DMS79 treated with DMSO at 0.1 percent for 48 hours (cell line): ENCODE results near the gene JARID2.
"Not testable (repeated sequence)": the region's sequence is repeated elsewhere in the genome, so short reads cannot be mapped to it uniquely, and the experiment has no call there.

Experiments
- DNase-seq: peaks from one replicate; lab custom pipeline; 2025; lab: John Stamatoyannopoulos, UW

JARID2 gene

GRCh38 chr6:15401120-15401519, 155.3 kb downstream of the JARID2 start:
- no peak for DNase-seq

DNA sequence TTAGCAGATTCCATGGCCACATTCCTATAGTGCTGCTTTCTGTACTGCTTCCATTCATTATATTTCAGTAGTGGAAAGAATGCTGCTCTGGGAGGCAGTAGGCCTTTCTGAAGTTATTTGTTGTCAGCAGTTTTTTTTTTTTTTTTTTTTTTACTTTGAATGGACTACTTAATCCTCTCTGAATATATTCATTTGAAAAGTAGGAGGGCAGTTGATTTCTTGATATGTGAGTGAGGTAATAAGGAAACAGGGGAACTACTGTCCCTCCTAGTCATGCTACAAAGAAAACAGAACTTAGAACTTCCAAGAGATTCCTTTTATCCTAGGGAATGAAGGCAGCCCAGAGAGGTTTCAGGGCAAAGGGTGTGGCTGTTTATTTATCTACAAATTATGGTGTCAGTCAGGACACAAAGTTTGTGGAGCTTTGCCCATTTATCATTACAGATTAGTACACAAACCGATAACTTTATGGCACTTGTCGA, 155.9 kb downstream of the JARID2 start:
- DNase-seq = no peak

GRCh38 chr6:15402406-15403045, 156.7 kb downstream of the JARID2 start:
- DNase-seq = no peak

DNA sequence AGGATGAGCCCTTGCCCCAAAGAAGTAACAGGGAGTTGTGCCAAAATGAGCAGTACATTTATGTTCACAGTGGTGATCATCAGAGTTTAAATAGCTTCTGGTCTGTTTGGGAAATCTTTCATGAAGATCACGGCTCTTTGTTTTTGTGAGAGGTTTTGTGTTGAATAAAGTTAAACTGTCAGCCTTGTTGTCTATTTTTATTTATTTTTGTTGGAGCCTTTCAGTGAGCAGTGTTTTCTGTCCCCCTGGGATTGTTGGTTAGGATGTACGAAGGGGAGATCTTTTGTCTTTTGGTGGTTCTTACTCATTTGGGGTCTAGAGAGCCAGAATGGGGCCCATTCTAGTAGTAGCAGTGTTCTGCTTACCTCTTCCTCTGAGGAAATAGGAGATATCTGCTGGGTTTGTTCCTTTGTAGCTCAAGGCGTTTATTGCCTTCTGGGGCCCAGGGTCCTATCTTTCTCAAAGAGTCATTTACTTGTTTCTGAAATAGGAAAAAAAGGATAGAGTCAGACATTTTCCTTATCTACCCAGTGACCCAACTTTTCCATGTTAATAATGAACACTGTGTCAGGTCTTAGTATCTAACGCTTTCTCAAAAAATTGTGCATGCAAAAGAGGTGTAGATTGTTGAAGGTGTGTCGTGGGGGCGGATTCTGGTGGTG, 157.4 kb downstream of the JARID2 start:
- no peak for DNase-seq

- no peak for DNase-seq
These were observed 158.8 kb downstream of the JARID2 start for GRCh38 chr6:15404685-15404980.

GRCh38 chr6:15405129-15406068, 159.5 kb downstream of the JARID2 start:
- no peak for DNase-seq

- no peak for DNase-seq
These were observed 160.6 kb downstream of the JARID2 start for GRCh38 chr6:15406452-15406851.

DNA sequence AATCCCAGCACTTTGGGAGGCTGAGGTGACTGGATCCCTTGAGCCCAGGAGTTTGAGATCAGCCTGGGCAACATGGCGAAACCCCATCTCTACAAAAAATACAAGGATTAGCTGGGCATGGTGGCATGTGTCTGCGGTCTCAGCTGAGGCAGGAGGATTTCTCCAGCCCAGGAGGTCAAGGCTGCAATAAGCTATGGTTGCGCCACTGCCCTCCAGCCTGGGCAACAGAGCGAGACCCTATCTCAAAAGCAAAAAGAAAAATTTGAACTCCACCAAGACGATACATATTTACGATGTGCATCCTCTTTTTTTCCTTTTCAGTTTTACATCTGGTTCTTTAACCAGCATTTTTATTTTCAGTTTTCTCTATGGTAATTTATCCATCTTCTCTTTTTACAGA, 162.1 kb downstream of the JARID2 start:
- no peak for DNase-seq

GRCh38 chr6:15408758-15409157, 162.9 kb downstream of the JARID2 start:
- no peak for DNase-seq

DNA sequence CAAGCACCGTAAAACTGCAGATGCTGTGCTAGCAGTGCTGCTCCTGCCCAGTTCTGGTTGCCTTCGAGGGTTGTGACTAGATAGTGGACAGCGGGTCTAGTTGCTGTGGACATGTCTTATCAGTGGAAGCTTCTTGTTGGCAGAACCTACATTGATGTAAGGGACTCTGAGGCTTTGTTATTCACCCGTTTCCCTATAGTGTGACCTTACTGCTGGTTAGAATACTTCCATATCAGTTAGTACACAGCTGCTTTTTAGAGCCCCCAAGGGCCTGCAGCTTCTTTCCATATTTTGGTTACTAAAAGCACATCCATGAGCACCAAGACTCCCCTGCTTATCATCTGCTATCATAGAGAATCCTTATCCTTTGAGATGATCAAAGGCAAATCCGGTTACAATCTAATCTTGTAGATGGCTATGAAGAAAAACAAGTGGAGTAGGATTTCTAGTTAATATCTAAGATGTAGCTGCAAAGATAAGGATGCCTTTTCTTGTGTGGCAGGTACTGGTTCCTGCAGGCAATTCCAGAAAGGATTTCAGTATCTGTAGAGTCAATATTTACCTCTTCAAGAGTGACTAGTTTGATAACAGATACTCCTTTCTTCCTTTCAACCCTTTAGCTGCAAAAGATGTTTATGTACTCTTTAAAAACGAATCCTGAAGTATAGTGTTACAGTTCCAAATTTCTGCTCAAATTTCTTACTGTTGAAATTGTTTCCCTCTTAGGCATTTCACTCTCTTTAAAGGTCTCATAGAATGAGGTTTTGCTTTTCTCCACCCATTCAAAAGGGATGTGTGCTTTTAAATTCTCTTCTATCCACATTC, 163.6 kb downstream of the JARID2 start:
- DNase-seq = no peak

DNA sequence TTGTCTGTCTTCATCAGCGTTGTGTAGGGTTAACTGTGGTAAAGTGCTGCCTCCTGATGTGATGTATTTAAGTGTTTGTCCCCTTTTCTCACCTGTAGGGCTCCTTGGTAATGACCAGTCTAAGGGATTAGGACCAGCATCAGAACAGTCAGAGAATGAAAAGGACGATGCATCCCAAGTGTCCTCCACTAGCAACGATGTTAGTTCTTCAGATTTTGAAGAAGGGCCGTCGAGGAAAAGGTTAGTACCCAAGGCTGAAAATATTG, 164.2 kb downstream of the JARID2 start:
- no peak for DNase-seq

DNA sequence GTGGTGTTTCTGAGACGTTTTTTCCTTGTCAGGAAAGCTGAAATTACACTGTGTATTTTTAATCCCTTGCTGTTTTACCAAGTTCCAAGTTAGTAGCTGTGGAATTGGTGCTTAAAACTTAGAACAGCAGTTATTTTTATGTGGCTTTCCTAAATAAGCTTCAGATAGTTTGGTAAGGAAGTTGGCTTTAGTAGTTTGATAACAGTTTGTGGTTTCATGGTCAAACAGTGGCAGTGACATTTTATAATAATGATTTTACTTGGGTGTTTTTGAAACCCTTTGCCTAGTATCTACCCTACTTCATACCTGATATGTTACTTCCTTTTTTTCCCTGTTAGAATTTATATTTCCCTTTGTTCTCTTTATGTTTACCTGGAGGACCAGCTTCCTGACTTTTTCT, 164.9 kb downstream of the JARID2 start:
- DNase-seq = no peak

GRCh38 chr6:15411766-15412165, 165.9 kb downstream of the JARID2 start:
- no peak for DNase-seq

DNA sequence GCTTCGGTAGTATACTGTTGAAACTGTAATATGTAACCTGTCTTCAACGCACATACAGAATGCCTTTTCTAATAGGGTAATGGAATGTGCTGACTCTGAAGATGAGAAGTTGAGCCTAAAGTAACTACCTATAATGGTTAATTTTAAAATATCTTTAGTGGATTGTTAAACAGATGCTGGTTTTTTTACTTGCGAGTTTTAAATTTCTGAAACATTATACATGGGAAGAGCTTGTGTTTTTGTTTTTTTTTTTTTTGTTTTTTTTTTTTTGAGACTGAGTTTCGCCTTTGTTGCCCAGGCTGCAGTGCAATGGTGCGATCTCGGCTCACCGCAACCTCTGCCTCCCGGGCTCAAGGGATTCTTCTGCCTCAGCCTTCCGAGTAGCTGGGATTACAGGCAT, 166.9 kb downstream of the JARID2 start:
- DNase-seq = no peak

DNA sequence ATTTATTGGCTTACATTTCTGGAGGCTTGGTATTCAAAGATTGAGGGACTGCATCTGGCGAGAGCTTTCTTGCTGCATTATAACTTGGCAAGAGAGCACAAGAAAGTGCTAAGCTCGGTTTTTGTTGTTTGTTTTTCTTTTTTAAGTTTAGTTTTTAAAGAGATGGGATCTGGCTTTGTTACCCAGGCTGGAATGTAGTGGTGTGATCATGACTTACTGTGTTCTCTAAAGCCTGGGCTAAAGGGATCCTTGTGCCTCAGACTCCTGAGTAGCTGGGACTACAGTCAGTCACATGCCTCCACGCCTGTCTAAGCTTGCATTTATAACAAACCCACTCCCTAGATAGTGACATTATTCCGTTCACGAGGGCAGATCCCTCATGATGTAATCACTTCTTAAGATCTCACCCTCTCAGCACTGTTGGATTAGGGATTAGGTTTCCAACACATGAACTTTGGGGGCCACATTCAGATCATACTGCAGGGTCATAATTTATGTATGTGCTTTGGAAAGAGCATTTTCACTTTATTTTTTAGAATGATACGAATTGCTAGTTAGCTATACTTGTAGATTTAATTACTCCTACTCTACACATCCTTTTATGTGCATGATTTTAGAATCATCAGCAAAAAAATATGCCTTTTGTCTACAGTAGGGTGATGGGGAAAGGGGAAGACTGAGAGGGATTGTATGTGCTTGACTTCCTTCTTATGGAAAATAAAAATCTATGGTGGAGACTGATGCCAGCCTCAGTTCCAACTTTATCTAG, 167.8 kb downstream of the JARID2 start:
- DNase-seq = no peak

GRCh38 chr6:15414235-15414612, 168.4 kb downstream of the JARID2 start:
- no peak for DNase-seq

- DNase-seq = not testable (repeated sequence)
These were observed 169.8 kb downstream of the JARID2 start for GRCh38 chr6:15415622-15416021.

GRCh38 chr6:15416932-15417509, 171.2 kb downstream of the JARID2 start:
- DNase-seq = no peak

DNA sequence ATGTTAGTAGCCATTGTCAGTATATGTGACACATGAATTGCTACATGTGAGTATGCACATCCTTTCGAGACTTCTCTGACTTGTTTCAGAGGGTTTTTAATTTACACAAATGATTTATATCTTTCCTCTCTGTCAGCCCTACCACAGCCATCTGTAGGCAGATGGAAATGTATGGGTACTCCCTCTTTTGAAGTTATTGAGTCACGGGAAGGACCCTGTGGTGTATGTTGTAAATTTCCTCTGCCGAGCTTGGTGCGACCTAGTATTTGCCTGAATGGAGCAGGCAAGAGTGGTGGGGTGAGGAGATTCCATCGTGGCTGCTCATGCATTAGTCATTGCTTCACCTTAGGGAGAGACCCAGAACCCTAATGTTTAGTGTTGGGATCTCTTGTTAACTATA, 171.9 kb downstream of the JARID2 start:
- DNase-seq = no peak

DNA sequence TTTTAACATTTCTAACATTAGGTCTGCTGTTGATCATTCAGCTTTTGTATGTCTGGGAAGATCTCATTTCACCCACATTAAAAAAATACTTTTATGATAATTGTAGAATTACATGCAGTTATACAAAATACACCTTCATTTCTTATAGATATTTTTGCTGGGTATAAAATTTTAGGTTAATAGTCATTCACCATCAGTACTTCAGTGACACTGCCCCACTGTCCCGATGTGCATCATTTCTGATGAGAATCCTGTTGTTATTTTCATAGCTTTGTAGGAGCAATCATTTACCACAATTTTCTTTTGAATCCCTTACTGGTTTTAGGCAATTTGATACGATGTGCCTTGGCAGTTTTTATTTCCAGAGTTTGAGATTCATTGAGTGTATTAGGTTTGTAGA, 173.6 kb downstream of the JARID2 start:
- no peak for DNase-seq

- no peak for DNase-seq
These were observed 175.1 kb downstream of the JARID2 start for GRCh38 chr6:15420959-15421438.
